Astrocyte (in vitro differentiated cells and primary cell): ENCODE data around the gene CHRNB4. TPM values are rescaled to one million over a fixed set of nuclear protein-coding genes. Genes with fewer than 3 reads are reported as not detected.

Experiments
- DNase-seq: peaks from one replicate; pipeline ENCODE4 v3.0.0-alpha.2; 2010; ENCODE audit warnings: low read depth
- FAIRE-seq: peaks from 2 replicates; lab custom pipeline; 2011; peaks lifted over from hg19 to GRCh38; lab: Jason Lieb, UNC
- H2AFZ ChIP-seq: 2 replicates; pipeline ENCODE4 v1.6.0; 2012; ENCODE audit warnings: low read depth, low read length, inconsistent platforms
- H3K27ac ChIP-seq: 2 replicates; pipeline ENCODE4 v1.5.1; 2011; ENCODE audit warnings: low read depth, low read length, inconsistent platforms
- H3K27me3 ChIP-seq: 2 replicates; pipeline ENCODE4 v1.6.0; 2011; ENCODE audit warnings: low read length, inconsistent platforms; ENCODE audit not compliant: insufficient read depth
- H3K36me3 ChIP-seq: 2 replicates; pipeline ENCODE4 v1.5.1; 2011; ENCODE audit warnings: low read length, inconsistent platforms; ENCODE audit not compliant: insufficient read depth
- H3K4me1 ChIP-seq: 2 replicates; pipeline ENCODE4 v1.5.1; 2011; ENCODE audit warnings: low read length, inconsistent platforms; ENCODE audit not compliant: insufficient read depth
- H3K4me2 ChIP-seq: 2 replicates; pipeline ENCODE4 v1.6.0; 2012; ENCODE audit warnings: low read length, inconsistent platforms
- H3K4me3 ChIP-seq: 2 replicates; pipeline ENCODE4 v1.5.1; 2011; ENCODE audit warnings: low read depth, mild to moderate bottlenecking, low read length, inconsistent platforms; ENCODE audit not compliant: insufficient read depth
- H3K79me2 ChIP-seq: 2 replicates; pipeline ENCODE4 v1.6.0; 2012; ENCODE audit warnings: mild to moderate bottlenecking, low read length, inconsistent platforms; ENCODE audit not compliant: insufficient read depth
- H3K9ac ChIP-seq: 2 replicates; pipeline ENCODE4 v1.6.0; 2012; ENCODE audit warnings: mild to moderate bottlenecking, low read length, inconsistent platforms
- H3K9me3 ChIP-seq: 2 replicates; pipeline ENCODE4 v1.5.1; 2012; ENCODE audit warnings: low read depth, mild to moderate bottlenecking, low read length, inconsistent platforms; ENCODE audit not compliant: insufficient read depth
- H4K20me1 ChIP-seq: 2 replicates; pipeline ENCODE4 v1.6.0; 2012; ENCODE audit warnings: low read length, inconsistent platforms; ENCODE audit not compliant: insufficient read depth
- H3K27ac Mint-ChIP-seq: one replicate; pipeline ENCODE4 v1.8.0; 2021; ENCODE audit warnings: mild to moderate bottlenecking, mixed read lengths; ENCODE audit not compliant: unreplicated experiment
- H3K27me3 Mint-ChIP-seq: one replicate; pipeline ENCODE4 v1.8.0; 2021; ENCODE audit warnings: low read depth, mixed read lengths; ENCODE audit not compliant: unreplicated experiment
- H3K36me3 Mint-ChIP-seq: one replicate; pipeline ENCODE4 v1.8.0; 2021; ENCODE audit warnings: low read depth, mixed read lengths; ENCODE audit not compliant: unreplicated experiment
- H3K4me1 Mint-ChIP-seq: one replicate; pipeline ENCODE4 v1.8.0; 2021; ENCODE audit warnings: low read depth, mixed read lengths; ENCODE audit not compliant: unreplicated experiment
- H3K4me3 Mint-ChIP-seq: one replicate; pipeline ENCODE4 v1.8.0; 2021; ENCODE audit warnings: mild to moderate bottlenecking, moderate library complexity, mixed read lengths; ENCODE audit not compliant: unreplicated experiment
- H3K9me3 Mint-ChIP-seq: one replicate; pipeline ENCODE4 v1.8.0; 2021; ENCODE audit warnings: mild to moderate bottlenecking, mixed read lengths; ENCODE audit not compliant: unreplicated experiment
- EZH2 ChIP-seq: IDR thresholded peaks from 2 replicates; pipeline ENCODE4 v1.6.1; 2012; ENCODE audit warnings: mild to moderate bottlenecking, low read length, inconsistent platforms; ENCODE audit not compliant: insufficient read depth
- total RNA-seq: library from RNA; stranded (reverse); gene quantifications from 2 replicates; pipeline ENCODE4 v1.2.1, GENCODE V29; 2021
- TF ChIP-seq, protein P1 (sequence below): IDR thresholded peaks from 2 replicates; pipeline ENCODE4 v1.5.1; 2011; ENCODE audit warnings: low read depth, mild to moderate bottlenecking, inconsistent platforms, low read length, moderate library complexity; ENCODE audit not compliant: insufficient read depth

Gene CHRNB4
- total RNA-seq, 1 donor from 2014 or later, result not detected

DNA sequence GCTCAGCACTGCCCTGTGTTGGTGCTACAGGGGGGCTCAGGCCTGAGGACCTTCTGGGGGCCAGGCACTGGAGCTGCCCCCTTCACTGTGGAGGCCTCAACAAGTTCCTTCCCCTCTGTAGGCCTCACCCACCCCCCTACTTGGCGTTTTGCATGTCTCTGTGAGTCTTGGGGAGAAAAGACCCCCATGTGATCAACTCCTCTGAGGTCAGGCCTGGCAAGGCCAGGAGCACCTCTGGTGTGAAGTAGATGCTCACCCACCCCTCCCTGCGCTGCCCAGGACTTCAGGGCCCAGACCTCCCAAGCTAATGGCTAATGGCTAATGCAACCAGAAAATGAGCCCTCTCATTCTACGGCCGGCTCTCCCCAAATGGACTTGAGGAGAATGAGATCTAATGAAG lies 34.2 kb upstream of the CHRNB4 start:
- Histone ChIP-seq H3K27ac (no peak overlapping the region), H3K36me3 (no peaks in the 10 kb centered on the region), H3K4me2 (no peak overlapping the region), H3K9ac (no peak overlapping the region), H3K4me3 (no peak overlapping the region), H3K9me3 (no peaks in the 10 kb centered on the region), H3K27me3 (no peaks in the 10 kb centered on the region), H3K4me1 (no peaks in the 10 kb centered on the region), H2AFZ (no peak overlapping the region), H4K20me1 (no peaks in the 10 kb centered on the region), H3K79me2 (no peaks in the 10 kb centered on the region)
- Mint-ChIP-seq H3K36me3 (no peaks in the 10 kb centered on the region), H3K27me3 (peaks cover 13% of the 10 kb centered on the region), H3K27ac (no peak overlapping the region), H3K9me3 (peaks cover 2% of the 10 kb centered on the region), H3K4me3 (no peak overlapping the region), H3K4me1 (peaks cover 5% of the 10 kb centered on the region)
- TF ChIP-seq, protein P1, sequence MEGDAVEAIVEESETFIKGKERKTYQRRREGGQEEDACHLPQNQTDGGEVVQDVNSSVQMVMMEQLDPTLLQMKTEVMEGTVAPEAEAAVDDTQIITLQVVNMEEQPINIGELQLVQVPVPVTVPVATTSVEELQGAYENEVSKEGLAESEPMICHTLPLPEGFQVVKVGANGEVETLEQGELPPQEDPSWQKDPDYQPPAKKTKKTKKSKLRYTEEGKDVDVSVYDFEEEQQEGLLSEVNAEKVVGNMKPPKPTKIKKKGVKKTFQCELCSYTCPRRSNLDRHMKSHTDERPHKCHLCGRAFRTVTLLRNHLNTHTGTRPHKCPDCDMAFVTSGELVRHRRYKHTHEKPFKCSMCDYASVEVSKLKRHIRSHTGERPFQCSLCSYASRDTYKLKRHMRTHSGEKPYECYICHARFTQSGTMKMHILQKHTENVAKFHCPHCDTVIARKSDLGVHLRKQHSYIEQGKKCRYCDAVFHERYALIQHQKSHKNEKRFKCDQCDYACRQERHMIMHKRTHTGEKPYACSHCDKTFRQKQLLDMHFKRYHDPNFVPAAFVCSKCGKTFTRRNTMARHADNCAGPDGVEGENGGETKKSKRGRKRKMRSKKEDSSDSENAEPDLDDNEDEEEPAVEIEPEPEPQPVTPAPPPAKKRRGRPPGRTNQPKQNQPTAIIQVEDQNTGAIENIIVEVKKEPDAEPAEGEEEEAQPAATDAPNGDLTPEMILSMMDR, result no peak
- TF ChIP-seq EZH2, result no peak
- FAIRE-seq, result no peak
- no peak for DNase-seq

DNA sequence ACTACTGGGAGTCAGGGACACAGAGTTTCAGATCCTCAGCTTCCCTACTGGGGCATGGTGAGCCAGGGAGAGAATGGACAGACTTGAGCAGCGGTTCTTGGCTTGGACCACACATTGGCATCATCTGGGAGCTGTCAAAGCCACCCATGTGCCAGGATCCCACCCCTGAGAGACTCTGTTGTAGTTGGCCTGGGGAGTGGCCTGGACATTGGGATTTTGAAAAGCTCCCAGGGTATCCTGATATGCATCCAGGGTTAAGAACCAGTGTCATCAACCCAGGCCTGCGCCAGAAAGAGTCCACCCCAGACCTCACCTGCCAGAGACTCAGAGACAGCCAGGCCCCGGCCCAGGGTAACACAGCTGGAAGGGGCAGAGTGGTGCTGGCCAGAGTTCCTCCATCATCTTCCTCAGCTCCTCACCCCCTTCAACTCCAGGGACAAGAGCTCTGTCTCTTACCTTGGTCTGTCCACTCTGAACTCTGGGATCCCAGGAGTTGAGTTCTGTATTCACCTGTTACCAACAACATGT lies 33.0 kb upstream of the CHRNB4 start:
- no peak for TF ChIP-seq EZH2
- TF ChIP-seq, protein P1, result no peak
- peaks cover 6% of the 10 kb centered on the region for H3K27me3 Mint-ChIP-seq
- DNase-seq, result no peak
- H3K36me3 ChIP-seq, result no peaks in the 10 kb centered on the region
- H3K4me3 Mint-ChIP-seq, result no peak overlapping the region
- H3K4me1 Mint-ChIP-seq, result peaks cover 5% of the 10 kb centered on the region
- H3K9me3 Mint-ChIP-seq, result peaks cover 2% of the 10 kb centered on the region
- no peak overlapping the region for H3K4me2 ChIP-seq
- H3K79me2 ChIP-seq, result no peaks in the 10 kb centered on the region
- no peak overlapping the region for H3K9ac ChIP-seq
- no peaks in the 10 kb centered on the region for H4K20me1 ChIP-seq
- H2AFZ ChIP-seq, result no peak overlapping the region
- H3K27me3 ChIP-seq, result no peaks in the 10 kb centered on the region
- H3K36me3 Mint-ChIP-seq, result no peaks in the 10 kb centered on the region
- no peaks in the 10 kb centered on the region for H3K9me3 ChIP-seq
- no peak for FAIRE-seq
- no peak overlapping the region for H3K4me3 ChIP-seq
- H3K4me1 ChIP-seq, result no peaks in the 10 kb centered on the region
- no peak overlapping the region for H3K27ac ChIP-seq
- no peak overlapping the region for H3K27ac Mint-ChIP-seq

DNA sequence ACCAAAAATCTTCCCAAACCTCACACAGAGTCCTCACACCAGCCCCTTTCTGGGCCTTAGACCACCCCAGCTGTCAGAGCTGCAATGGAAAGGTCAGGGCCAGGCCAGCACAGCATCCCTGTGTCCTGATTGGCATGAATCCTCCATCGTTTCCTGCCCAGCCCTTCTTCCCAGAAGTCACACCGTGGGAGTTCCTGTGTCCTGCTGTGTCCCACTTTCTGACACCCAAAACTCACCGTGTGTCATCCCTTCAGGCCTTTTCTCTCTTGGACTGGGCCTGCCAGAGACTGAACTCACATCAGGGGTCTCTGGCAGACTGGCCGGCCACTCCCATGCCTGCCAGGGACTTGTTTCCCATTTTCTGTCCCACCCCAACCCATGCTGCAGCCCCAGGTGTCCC lies 32.5 kb upstream of the CHRNB4 start:
- H3K27ac Mint-ChIP-seq, result no peak overlapping the region
- H3K27ac ChIP-seq, result no peak overlapping the region
- H3K27me3 Mint-ChIP-seq, result peaks cover 8% of the 10 kb centered on the region
- H3K4me2 ChIP-seq, result no peak overlapping the region
- no peaks in the 10 kb centered on the region for H3K27me3 ChIP-seq
- no peaks in the 10 kb centered on the region for H3K36me3 ChIP-seq
- FAIRE-seq (no peak), DNase-seq (no peak)
- H3K9me3 ChIP-seq, result no peaks in the 10 kb centered on the region
- no peaks in the 10 kb centered on the region for H3K36me3 Mint-ChIP-seq
- no peaks in the 10 kb centered on the region for H4K20me1 ChIP-seq
- H3K4me1 ChIP-seq, result no peaks in the 10 kb centered on the region
- H3K79me2 ChIP-seq, result no peaks in the 10 kb centered on the region
- H3K4me3 Mint-ChIP-seq, result no peak overlapping the region
- no peak overlapping the region for H2AFZ ChIP-seq
- TF ChIP-seq, protein P1, result no peak
- no peak for TF ChIP-seq EZH2
- H3K4me3 ChIP-seq, result no peak overlapping the region
- peaks cover 5% of the 10 kb centered on the region for H3K4me1 Mint-ChIP-seq
- H3K9ac ChIP-seq, result no peak overlapping the region
- peaks cover 2% of the 10 kb centered on the region for H3K9me3 Mint-ChIP-seq
